GM19240 (cell line): Measurements from ENCODE around the gene GPX4.

Source experiments
- DNase-seq: peaks from one replicate; pipeline ENCODE4 v3.0.0; 2011; ENCODE audit warnings: low spot score; ENCODE audit not compliant: insufficient read length

GPX4 gene

GRCh38 chr19:1130771-1131717 is 27.2 kb downstream of the GPX4 start:
- no peak for DNase-seq

GRCh38 chr19:1131718-1132551 is 28.1 kb downstream of the GPX4 start:
- DNase-seq = peak; percentile 86

- DNase-seq = no peak
These were observed 29.0 kb downstream of the GPX4 start for GRCh38 chr19:1132552-1133383.

GRCh38 chr19:1133471-1133929 is 29.7 kb downstream of the GPX4 start:
- DNase-seq = peak; percentile 90

- DNase-seq = no peak
These were observed 30.6 kb downstream of the GPX4 start for GRCh38 chr19:1134431-1134830.

GRCh38 chr19:1135454-1135853 is 31.7 kb downstream of the GPX4 start:
- no peak for DNase-seq

GRCh38 chr19:1136201-1136600 is 32.4 kb downstream of the GPX4 start:
- DNase-seq = no peak

- no peak for DNase-seq
These were observed 33.0 kb downstream of the GPX4 start for GRCh38 chr19:1136621-1137317.

GRCh38 chr19:1138121-1138520 is 34.3 kb downstream of the GPX4 start:
- no peak for DNase-seq

GRCh38 chr19:1139126-1139525 is 35.3 kb downstream of the GPX4 start:
- DNase-seq = no peak

GRCh38 chr19:1140272-1141027 is 36.7 kb downstream of the GPX4 start:
- DNase-seq = no peak

- DNase-seq = no peak
These were observed 38.1 kb downstream of the GPX4 start for GRCh38 chr19:1141944-1142343.

GRCh38 chr19:1143828-1144399 is 40.1 kb downstream of the GPX4 start:
- DNase-seq = no peak

GRCh38 chr19:1144741-1145140 is 40.9 kb downstream of the GPX4 start:
- no peak for DNase-seq

GRCh38 chr19:1145635-1146411 is 42.0 kb downstream of the GPX4 start:
- DNase-seq = no peak

GRCh38 chr19:1146412-1146699 is 42.6 kb downstream of the GPX4 start:
- no peak for DNase-seq

GRCh38 chr19:1146858-1147780 is 43.3 kb downstream of the GPX4 start:
- no peak for DNase-seq
